HG03039 (cell line): Measurements from ENCODE around the gene CCDC12.

Experiments
- ATAC-seq: cut with Tn5 transposase; IDR thresholded peaks from one replicate; pipeline ENCODE4 v1.9.1; 2021; ENCODE audit warnings: mild to moderate bottlenecking, moderate library complexity; ENCODE audit not compliant: unreplicated experiment

Gene CCDC12

GRCh38 chr3:46959161-46959511 is 17.4 kb downstream of the CCDC12 start:
- ATAC-seq, result no peak

- no peak for ATAC-seq
Measured at GRCh38 chr3:46958467-46959160, 17.9 kb downstream of the CCDC12 start.

- no peak for ATAC-seq
Measured at GRCh38 chr3:46957092-46957820, 19.3 kb downstream of the CCDC12 start.

- no peak for ATAC-seq
Measured at GRCh38 chr3:46955801-46956259, 20.7 kb downstream of the CCDC12 start.

GRCh38 chr3:46955157-46955556 is 21.4 kb downstream of the CCDC12 start:
- no peak for ATAC-seq

- no peak for ATAC-seq
Measured at GRCh38 chr3:46954178-46954577, 22.4 kb downstream of the CCDC12 start.

GRCh38 chr3:46953234-46954010 is 23.1 kb downstream of the CCDC12 start:
- ATAC-seq, result no peak

GRCh38 chr3:46952813-46953212 is 23.7 kb downstream of the CCDC12 start:
- ATAC-seq, result no peak

- no peak for ATAC-seq
Measured at GRCh38 chr3:46950650-46951241, 25.8 kb downstream of the CCDC12 start.

- ATAC-seq, result no peak
Measured at GRCh38 chr3:46950177-46950576, 26.4 kb downstream of the CCDC12 start.

GRCh38 chr3:46948830-46949671 is 27.5 kb downstream of the CCDC12 start:
- peak; percentile 41 for ATAC-seq

- no peak for ATAC-seq
Measured at GRCh38 chr3:46947981-46948791, 28.4 kb downstream of the CCDC12 start.

- ATAC-seq, result no peak
Measured at GRCh38 chr3:46947546-46947901, 29.0 kb downstream of the CCDC12 start.

- ATAC-seq, result no peak
Measured at GRCh38 chr3:46946856-46947545, 29.5 kb downstream of the CCDC12 start.

GRCh38 chr3:46946416-46946815 is 30.1 kb downstream of the CCDC12 start:
- no peak for ATAC-seq

GRCh38 chr3:46944191-46944590 is 32.4 kb downstream of the CCDC12 start:
- no peak for ATAC-seq

GRCh38 chr3:46943237-46944187 is 33.0 kb downstream of the CCDC12 start:
- no peak for ATAC-seq
